GM21786 (cell line): ENCODE data around the gene ROR1.

Experiments used
- ATAC-seq: cut with Tn5 transposase; IDR thresholded peaks from one replicate; pipeline ENCODE4 v1.9.1; 2021; ENCODE audit not compliant: unreplicated experiment

ROR1 gene

GRCh38 chr1:64046243-64046642 is 272.4 kb downstream of the ROR1 start:
- no peak for ATAC-seq

- ATAC-seq, result no peak
These were observed 273.1 kb downstream of the ROR1 start for GRCh38 chr1:64046891-64047290.

GRCh38 chr1:64047549-64047996 is 273.8 kb downstream of the ROR1 start:
- ATAC-seq, result no peak

GRCh38 chr1:64049900-64050540 is 276.2 kb downstream of the ROR1 start:
- no peak for ATAC-seq

- no peak for ATAC-seq
These were observed 276.8 kb downstream of the ROR1 start for GRCh38 chr1:64050601-64051000.

GRCh38 chr1:64051796-64052195 is 278.0 kb downstream of the ROR1 start:
- no peak for ATAC-seq

- no peak for ATAC-seq
These were observed 279.0 kb downstream of the ROR1 start for GRCh38 chr1:64052777-64053176.

- ATAC-seq, result no peak
These were observed 281.5 kb downstream of the ROR1 start for GRCh38 chr1:64055310-64055709.

GRCh38 chr1:64059556-64059955 is 285.7 kb downstream of the ROR1 start:
- no peak for ATAC-seq

- ATAC-seq, result no peak
These were observed 286.9 kb downstream of the ROR1 start for GRCh38 chr1:64060611-64061302.

GRCh38 chr1:64061430-64062104 is 287.8 kb downstream of the ROR1 start:
- no peak for ATAC-seq

GRCh38 chr1:64062529-64062928 is 288.7 kb downstream of the ROR1 start:
- ATAC-seq, result no peak

- no peak for ATAC-seq
These were observed 289.2 kb downstream of the ROR1 start for GRCh38 chr1:64062941-64063581.

- ATAC-seq, result no peak
These were observed 291.8 kb downstream of the ROR1 start for GRCh38 chr1:64065571-64065970.

- no peak for ATAC-seq
These were observed 298.4 kb downstream of the ROR1 start for GRCh38 chr1:64072089-64072793.

- ATAC-seq, result no peak
These were observed 299.9 kb downstream of the ROR1 start for GRCh38 chr1:64073705-64074104.

GRCh38 chr1:64074767-64075166 is 300.9 kb downstream of the ROR1 start:
- no peak for ATAC-seq

- no peak for ATAC-seq
These were observed 303.6 kb downstream of the ROR1 start for GRCh38 chr1:64077281-64077940.

- no peak for ATAC-seq
These were observed 307.2 kb downstream of the ROR1 start for GRCh38 chr1:64080941-64081562.

- ATAC-seq, result no peak
These were observed 308.6 kb downstream of the ROR1 start for GRCh38 chr1:64082459-64082858.
